Stimulated activated CD4-positive, alpha-beta T cell treated with anti-CD3 and anti-CD28 coated beads, Interleukin-4, amount 100 ng/mL, for 24 hours (primary cell): ENCODE results near the gene ERBB4.

ENCODE experiments used
- DNase-seq: peaks from one replicate; pipeline ENCODE4 v3.0.0-alpha.2; 2020

Gene ERBB4

DNA sequence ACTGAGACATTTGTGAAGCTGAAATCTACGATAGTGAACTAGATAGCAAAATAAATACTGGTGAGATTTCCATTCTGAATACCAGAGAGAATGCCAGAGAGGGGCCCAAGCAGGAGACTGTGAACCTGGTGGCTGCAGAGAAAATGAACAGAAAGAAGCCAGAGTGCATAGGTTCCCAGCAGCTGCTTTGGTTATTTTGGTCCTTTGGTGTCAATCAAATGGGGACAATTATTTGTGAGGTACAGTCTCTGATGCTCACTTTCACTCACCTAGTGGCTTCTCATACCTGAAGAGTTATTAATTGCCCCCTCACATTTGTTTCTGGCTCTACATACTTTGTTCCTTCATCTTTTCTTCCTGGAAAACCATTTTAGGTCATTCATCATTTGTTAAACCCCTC lies 1170.1 kb downstream of the ERBB4 start:
- DNase-seq: no peak

DNA sequence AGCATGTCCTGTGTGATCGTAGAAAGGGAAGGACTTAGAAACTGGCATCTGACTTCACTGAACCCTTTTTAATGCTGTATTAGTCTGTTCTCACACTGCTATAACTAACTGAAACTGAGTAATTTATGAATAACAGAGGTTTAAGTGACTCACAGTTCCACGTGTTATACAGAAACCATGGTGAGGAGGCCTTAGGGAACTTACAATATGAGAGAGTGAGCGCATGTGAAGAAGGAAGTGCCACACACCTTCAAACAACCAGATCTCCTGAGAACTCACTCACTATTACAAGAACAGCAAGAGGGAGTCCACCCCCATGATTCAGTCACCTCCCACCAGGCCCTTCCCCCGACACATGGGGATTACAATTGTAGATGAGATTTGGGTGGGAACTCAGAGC lies 1170.9 kb downstream of the ERBB4 start:
- DNase-seq: no peak

DNA sequence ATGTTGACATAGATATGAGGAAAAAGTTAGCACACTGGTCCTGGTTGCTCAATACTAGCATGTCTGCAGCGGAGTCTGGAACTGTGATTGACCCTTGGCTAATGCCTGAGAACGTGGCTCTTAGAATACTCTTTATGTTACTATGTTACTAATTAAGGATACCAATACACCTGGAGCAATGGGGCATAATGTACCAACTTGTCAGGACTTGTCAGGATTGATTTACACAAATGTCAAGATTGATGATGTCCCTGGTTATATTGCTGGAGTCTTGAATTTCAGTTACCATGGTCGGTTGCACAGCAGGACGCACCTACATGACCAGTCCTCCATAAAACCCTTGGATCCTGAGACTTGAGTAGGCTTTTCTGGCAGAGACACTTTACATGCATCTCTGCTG lies 1171.3 kb downstream of the ERBB4 start:
- DNase-seq: no peak

DNA sequence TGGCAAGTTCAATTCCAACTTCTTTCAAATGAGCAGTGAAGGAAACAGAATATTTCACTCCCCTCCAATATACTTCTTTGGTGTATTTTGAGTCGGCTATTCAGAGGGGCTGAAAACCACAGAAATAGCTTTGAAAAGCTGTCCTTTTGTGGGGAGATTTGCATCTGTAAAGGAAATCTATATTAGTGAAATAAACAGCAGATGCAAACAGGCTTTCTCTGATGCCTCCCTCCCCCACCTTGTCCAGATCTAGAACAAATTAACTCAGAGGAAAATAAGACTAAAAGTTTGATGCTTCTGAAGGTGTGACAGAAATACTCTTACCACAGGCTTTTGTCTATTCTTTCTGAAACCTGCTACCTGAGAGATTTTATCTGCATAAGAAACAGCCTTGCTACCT lies 1173.7 kb downstream of the ERBB4 start:
- no peak for DNase-seq

DNA sequence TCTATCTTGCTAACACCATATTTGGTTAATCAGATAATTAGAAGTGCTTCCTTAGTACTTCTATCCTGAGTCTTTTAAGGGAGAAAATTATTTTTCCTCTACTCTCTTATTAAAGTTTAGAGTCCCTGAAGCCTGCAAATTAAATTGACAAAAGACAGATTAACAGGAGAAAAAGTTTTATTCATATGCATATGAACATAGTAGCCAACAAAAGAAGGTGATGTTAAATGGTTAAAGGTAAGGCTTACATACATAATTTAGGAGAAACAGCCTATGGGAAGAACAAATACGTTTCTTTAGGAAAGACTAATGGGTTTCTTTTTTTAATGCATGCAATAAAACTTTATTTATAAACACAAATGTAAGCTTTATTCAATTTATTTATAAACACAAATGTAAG lies 1177.2 kb downstream of the ERBB4 start:
- DNase-seq: no peak

DNA sequence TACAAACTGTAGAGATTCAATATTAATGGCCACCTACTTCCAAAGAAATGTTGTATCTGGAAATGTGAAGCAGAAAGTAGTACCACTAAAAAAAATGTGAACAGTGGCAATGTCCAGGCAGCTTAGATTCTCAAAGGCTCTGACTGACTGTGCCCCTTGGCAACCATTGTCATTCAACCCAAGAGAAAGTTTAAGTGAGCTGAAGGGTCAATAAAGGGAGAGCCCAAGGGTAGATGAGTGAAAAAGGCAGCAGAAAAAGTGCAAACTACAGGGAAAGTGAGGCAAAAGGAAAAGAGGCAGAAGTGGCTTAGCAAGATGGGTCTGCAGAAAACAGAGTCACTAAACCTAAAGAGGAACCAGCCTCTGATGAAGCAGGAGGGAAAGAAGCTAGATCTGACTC lies 1179.3 kb downstream of the ERBB4 start:
- no peak for DNase-seq

DNA sequence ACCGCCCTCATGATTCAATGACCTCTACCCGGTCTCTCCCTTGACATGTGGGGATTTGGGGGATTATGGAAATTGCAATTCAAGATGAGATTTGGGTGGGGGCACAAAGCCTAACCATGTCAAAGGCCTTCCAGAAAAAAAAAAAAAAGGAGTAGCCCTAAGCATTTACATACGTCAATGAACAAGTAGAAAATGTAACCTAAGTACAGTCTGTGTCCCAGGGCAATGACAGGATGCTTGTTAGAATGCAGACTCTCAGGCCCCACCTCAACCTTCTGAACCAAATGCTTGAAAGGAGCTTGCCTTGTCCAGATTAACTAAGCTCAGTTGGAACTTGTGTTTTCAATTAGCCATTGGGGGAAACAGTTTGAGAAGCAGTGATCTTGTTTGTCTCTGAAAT lies 1180.1 kb downstream of the ERBB4 start:
- no peak for DNase-seq

DNA sequence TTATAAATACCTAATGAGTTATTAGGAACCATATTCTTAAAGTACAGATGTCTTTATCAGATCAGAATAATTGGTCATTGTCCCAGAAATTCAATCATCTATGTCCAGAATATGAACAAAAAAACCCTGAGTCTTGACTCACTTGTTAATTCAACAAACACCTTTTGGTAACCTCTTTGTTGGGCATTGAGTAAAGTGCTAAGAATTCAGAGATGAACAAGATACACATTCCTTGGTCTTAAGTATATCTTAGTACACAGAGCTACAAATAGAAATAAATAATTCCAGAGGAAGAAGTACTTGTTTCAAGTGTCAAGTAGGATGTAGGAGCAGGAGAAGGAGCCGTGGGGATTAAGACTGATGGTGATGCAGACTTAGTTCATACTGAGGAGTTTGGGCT lies 1184.1 kb downstream of the ERBB4 start:
- no peak for DNase-seq

DNA sequence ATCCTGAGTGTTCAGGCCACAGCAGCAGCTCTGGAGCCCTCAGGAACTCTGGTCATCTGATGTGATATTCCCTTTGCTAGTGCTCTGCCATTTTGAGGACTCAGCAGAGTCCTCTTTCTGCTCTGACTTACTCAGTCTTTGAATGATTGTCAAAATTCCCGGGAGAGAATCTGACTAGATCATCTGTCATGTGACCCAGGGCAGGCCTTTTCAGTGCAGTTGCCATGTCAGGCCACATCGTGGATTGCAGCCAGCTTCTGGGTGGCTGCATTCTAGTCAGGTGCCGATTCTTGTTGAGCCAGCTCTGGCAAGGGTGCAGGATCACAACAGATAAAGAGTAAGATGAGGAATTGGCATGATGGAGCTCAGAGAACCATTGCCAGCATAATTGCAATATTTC lies 1186.6 kb downstream of the ERBB4 start:
- DNase-seq: no peak

DNA sequence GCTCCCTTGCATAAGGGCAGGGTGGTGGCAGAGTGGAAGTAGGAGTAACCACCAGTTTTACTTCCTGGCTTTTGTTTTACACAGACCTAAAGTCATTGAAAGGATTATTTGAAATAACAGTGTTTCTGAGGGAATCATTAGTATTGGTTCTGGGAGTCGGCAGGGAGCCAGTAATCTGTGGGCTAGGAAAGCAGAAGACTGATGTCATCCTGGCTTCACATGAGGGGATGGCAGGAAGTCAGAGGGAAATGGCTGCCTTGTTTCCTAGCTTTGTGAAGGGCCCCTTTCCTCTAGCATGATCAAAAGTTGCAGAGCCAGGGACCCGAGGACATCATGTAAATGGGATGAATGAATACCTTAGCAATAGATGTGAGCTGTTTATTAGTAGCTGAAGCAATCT lies 1189.6 kb downstream of the ERBB4 start:
- DNase-seq: no peak

DNA sequence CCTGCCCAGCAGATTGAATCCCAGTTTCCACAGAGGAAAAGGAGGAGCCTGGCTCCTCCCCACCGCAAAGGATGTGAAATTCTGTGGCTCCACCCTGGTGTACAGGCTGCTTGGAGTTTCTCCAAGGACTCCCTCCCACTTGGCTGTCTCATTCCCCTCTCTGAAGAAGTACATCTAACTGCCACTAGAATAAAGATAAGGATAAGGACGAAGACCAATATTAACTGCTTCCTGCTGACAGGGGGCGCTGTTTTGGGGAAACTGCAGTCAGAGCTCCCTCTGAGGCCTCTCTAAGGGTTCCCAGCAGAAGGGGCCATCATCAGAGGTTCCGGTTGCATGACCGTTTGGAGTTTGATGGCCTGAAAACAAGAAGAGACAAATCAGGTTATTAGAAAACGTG lies 1191.3 kb downstream of the ERBB4 start:
- DNase-seq: no peak

DNA sequence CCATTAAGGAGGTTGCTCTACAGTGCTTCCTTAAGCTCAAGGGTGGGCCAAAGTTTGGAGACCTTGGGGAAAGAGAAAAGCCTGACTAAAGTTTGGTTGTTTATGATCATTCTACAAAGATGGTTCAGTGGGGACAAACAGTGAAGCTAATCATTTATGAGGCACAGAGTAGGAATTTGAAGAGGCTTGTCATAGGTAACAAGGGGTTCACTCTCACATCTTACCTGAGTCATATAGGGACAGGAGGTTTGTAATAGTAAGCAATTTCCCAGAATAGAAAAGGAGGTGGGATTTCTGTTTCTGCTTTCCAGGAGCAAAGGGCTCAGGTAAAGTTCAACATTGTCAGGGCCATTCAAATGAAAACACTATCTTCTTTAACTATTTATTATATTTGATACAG lies 1194.3 kb downstream of the ERBB4 start:
- no peak for DNase-seq

DNA sequence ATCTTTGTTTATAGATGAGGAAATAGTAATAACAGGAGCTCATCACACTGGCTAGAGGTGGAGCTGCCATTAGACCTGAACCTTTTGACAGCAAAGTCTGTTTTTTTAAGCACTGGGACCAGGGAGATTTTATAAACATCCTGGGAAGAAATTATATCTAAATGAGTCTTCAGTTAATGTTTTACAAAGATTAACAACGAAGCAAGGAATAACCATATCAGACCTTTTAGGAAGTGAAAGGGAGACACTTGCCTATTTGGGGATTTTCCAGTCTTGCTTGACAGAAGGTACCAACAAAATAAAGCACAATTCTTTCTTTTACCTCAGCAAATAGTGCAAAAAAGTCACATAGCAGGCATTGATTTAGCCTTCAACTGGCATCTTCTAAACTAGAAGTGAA lies 1205.2 kb downstream of the ERBB4 start:
- no peak for DNase-seq

DNA sequence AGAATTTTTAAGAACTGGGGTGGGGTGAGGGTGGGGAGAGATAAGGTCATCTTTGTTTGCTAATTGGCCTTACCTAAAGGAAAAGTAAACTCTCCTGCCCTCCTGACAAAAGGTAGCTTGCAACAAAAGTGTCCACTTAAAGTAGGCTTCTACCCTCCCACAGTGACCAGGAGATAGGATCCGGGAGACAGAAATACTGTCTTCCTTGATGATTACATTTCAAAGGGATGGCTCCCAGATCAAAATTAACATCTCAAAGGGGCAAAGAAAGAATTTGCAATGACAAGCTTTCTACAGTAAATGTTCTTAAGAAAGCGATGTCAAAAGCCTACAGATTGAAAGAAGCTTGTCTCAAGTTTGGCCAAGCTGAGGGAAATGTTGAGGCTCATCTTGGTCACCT lies 1206.9 kb downstream of the ERBB4 start:
- DNase-seq: no peak

DNA sequence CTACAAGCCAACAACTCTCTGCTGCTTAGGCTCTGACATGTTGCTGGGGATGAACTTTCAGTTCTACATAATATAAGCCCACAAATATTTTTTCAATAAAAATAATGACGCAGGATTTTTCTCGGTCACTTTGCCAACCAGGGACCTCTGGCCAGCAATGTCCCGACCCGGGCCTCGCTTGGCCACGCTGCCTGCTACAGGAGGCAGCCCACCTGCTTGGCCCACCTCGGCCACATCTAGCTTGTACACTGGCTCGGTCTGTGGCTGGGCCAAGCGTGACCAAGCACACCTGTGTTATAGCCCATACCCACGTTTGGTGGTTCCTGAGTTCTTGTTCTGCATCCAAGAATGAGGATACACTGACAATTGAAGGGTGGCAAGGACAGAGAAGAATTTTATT lies 1208.7 kb downstream of the ERBB4 start:
- no peak for DNase-seq

DNA sequence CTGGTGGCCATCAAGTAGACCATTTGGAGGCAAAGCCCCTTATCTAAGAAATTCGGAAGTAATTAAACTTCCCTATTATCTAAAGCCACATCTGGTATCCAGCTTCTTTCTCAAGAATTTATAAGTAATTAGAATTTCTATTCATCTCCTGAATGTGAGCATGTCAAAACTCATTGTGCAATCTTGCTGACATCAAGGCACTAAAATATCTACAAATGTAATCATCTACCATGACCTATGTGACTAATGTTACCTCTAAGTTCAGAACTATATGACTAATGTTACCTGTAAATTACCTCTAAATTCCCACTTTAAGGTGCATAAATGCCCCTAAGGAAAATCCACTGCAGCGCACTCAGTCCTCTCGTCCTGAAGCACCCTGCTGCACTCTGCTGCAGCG lies 1209.2 kb downstream of the ERBB4 start:
- no peak for DNase-seq

DNA sequence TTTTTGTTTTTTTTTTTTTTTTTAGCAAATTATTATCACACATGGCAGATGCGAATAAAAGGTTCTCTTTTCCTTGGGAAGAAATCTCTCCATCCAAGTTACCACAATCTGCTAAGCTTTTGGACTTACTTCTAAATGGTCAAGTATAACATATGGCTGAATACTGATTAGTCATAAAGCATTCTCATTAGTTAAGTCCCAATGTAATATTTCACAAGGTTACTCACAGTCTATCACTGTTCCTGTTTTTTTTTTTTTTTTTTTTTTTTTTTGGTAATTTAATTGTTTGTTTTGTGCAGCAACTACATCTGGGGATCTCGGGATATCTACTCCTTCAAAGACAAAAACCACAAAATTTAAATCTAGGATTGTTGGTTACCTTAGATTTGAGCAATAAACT lies 1210.5 kb downstream of the ERBB4 start:
- DNase-seq: no peak
